CD4-positive, alpha-beta T cell (primary cell): ENCODE results near the gene ZNF605. TPM values are rescaled to one million over a fixed set of nuclear protein-coding genes. Genes with fewer than 3 reads are reported as not detected.
A peak's percentile ranks its signal among the peaks of the same experiment; 100 is the strongest.

Experiments used
- ATAC-seq: fragments of 200-7000 bp; cut with Tn5 transposase; one replicate; pipeline ENCODE4 v1.10.0; 2022; ENCODE audit warnings: mild to moderate bottlenecking; ENCODE audit not compliant: poor library complexity
- CTCF ChIA-PET: fragments of 350-600 bp; sonication (Branson Sonifier 250); formaldehyde crosslinking; loops from one replicate; lab custom pipeline; 2021; ENCODE audit warnings: antibody characterized with exemption, inconsistent platforms; lab: Charles Lee
- POLR2A ChIA-PET: fragments of 350-600 bp; sonication (Branson Sonifier 250); formaldehyde crosslinking; loops from one replicate; lab custom pipeline; 2021; ENCODE audit warnings: antibody characterized with exemption, inconsistent platforms; lab: Charles Lee
- DNase-seq, 14 experiments: peaks; one replicate each; pipeline ENCODE4 v3.0.0-alpha.2; 2013 to 2020; ENCODE audit warnings: mixed read lengths in 2 of 14
- H3K27ac ChIP-seq, 2 donors: one replicate each; pipeline versions ENCODE4 v1.5.1 to v1.7.0; 2013; ENCODE audit warnings: low read length in 2 of 2, low read depth in 1 of 2, mild to moderate bottlenecking in 1 of 2
- H3K27me3 ChIP-seq, 2 experiments: 1 replicate in 1 of 2; 2 replicates in 1 of 2; pipeline versions ENCODE4 v1.6.1 to v1.7.0; 2013; ENCODE audit warnings: low read length in 2 of 2, control low read depth in 1 of 2, mild to moderate bottlenecking in 1 of 2, moderate library complexity in 1 of 2; ENCODE audit not compliant: insufficient read depth in 2 of 2, control insufficient read depth in 1 of 2
- H3K36me3 ChIP-seq: one replicate; pipeline ENCODE4 v1.6.1; 2013; ENCODE audit warnings: low read length, control low read depth; ENCODE audit not compliant: insufficient read depth
- H3K4me1 ChIP-seq: one replicate; pipeline ENCODE4 v1.6.1; 2013; ENCODE audit warnings: low read length, control low read depth; ENCODE audit not compliant: insufficient read depth
- H3K4me3 ChIP-seq: one replicate; pipeline ENCODE4 v1.5.1; 2013; ENCODE audit warnings: mild to moderate bottlenecking, low read length, moderate library complexity
- H3K9me3 ChIP-seq, 2 experiments: 1 replicate in 1 of 2; 2 replicates in 1 of 2; pipeline versions ENCODE4 v1.6.1 to v1.7.0; 2013; ENCODE audit warnings: low read length in 2 of 2, mild to moderate bottlenecking in 2 of 2, control low read depth in 1 of 2, moderate library complexity in 1 of 2; ENCODE audit not compliant: control insufficient read depth in 1 of 2, insufficient read depth in 1 of 2
- H3K27ac Mint-ChIP-seq: one replicate; pipeline ENCODE4 v1.8.0; 2020; ENCODE audit warnings: mixed read lengths
- H3K27me3 Mint-ChIP-seq: one replicate; pipeline ENCODE4 v1.8.0; 2021; ENCODE audit warnings: mixed read lengths
- H3K36me3 Mint-ChIP-seq: one replicate; pipeline ENCODE4 v1.8.0; 2021; ENCODE audit warnings: low read depth, mixed read lengths
- H3K4me1 Mint-ChIP-seq: one replicate; pipeline ENCODE4 v1.8.0; 2021; ENCODE audit warnings: low read depth, mixed read lengths
- H3K4me3 Mint-ChIP-seq: one replicate; pipeline ENCODE4 v1.8.0; 2020; ENCODE audit warnings: mild to moderate bottlenecking, mixed read lengths
- H3K9me3 Mint-ChIP-seq: one replicate; pipeline ENCODE4 v1.8.0; 2020; ENCODE audit warnings: mixed read lengths
- intact Hi-C, 2 experiments: fragments of 100-400 bp; cut with DNase I in 1 of 2; cut with micrococcal nuclease in 1 of 2; formaldehyde crosslinking; loops; one replicate each; pipeline versions ENCODE4 v1.15.1 to v1.9.0; 2023 to 2025; cut with DNase I, micrococcal nuclease
- total RNA-seq, 174 experiments: library from RNA in 2 of 174; stranded (reverse) in 2 of 174; gene quantifications; one replicate each; pipeline ENCODE4 v1.2.3 and lab custom pipeline; 2021 to 2026
- TF ChIP-seq, protein P1 (sequence below): fragments of 200-600 bp; IDR thresholded peaks from one replicate; pipeline ENCODE4 v1.8.0; 2022; ENCODE audit warnings: antibody characterized with exemption, mild to moderate bottlenecking

Gene ZNF605
- total RNA-seq, 2 experiments from 2014 or later: 5.3 to 5.8 TPM

DNA sequence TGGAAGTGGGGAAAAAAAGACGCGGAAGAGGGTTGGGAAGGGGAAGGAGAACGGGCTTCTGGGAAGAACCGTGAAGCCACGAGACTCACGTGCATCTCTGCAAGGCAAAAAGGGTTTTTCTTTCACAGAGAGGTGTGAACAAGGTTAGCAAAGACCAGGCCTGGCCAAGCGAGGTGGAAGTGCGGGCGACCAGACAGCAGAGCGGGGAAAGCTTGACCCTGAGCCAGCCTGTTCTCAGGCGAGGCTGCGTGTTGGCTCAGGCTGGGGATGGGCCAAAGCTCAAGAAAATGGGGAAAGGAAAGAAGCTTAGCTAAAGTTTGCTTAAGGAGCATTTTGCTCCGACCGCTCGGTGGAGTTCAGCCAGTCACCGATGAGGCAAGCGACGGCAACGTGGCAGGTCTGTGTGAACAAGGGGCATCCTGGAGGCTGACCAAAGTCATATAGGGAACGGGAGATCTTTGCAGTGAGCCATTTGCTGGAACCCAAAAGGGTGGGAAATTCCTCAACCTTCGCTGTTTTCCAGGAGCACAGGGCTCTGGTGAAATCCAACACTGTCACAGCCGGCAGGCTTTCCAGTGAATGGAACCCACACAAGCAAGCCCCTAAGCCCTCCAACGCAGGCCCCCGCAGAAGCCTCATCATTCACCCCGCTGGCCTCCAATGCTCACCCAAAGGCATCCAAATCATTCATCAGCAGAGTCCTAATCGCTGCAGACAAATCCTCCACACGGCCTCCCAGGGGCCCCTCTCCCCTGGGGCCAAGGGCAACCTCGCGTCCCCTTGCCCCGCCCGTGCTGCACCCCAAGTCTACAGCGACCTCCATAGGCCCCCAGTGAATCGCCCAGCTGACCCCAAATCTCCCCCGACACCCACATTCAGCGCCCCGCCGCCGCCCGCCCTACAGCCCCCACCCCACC, 754 bp downstream of the ZNF605 start:
- peaks cover 0 to 26% of the 10 kb centered on the region in 2 experiments for H3K9me3 ChIP-seq
- DNase-seq (peak in 2 of 14 experiments; percentile 8 to 9), ATAC-seq (peak; percentile 30)
- no peaks in the 10 kb centered on the region for H3K27me3 ChIP-seq
- H3K4me1 Mint-ChIP-seq: peaks cover 29% of the 10 kb centered on the region
- no peaks in the 10 kb centered on the region for H3K36me3 ChIP-seq
- H3K36me3 Mint-ChIP-seq: peaks cover 32% of the 10 kb centered on the region
- H3K27ac ChIP-seq: peak overlapping the region in 1 of 2 donors; percentile 22
- intact Hi-C loops: loop anchor here (1.0 to 5.0 kb wide), 7 partner anchors 30 to 193 kb away; partner anchors contain the start of genes ANKLE2 (in 1 of the 2), GOLGA3 (in 1 of the 2), ZNF140 (in 1 of the 2) and ZNF26 (in 1 of the 2)
- H3K4me3 Mint-ChIP-seq: peak overlapping the region; percentile 80
- TF ChIP-seq, protein P1, sequence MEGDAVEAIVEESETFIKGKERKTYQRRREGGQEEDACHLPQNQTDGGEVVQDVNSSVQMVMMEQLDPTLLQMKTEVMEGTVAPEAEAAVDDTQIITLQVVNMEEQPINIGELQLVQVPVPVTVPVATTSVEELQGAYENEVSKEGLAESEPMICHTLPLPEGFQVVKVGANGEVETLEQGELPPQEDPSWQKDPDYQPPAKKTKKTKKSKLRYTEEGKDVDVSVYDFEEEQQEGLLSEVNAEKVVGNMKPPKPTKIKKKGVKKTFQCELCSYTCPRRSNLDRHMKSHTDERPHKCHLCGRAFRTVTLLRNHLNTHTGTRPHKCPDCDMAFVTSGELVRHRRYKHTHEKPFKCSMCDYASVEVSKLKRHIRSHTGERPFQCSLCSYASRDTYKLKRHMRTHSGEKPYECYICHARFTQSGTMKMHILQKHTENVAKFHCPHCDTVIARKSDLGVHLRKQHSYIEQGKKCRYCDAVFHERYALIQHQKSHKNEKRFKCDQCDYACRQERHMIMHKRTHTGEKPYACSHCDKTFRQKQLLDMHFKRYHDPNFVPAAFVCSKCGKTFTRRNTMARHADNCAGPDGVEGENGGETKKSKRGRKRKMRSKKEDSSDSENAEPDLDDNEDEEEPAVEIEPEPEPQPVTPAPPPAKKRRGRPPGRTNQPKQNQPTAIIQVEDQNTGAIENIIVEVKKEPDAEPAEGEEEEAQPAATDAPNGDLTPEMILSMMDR: no peak
- no peaks in the 10 kb centered on the region for H3K27me3 Mint-ChIP-seq
- no peaks in the 10 kb centered on the region for H3K9me3 Mint-ChIP-seq
- CTCF ChIA-PET: no interaction called here
- peak overlapping the region; percentile 78 for H3K4me3 ChIP-seq
- peak overlapping the region; percentile 89 for H3K27ac Mint-ChIP-seq
- H3K4me1 ChIP-seq: peaks cover 23% of the 10 kb centered on the region
- POLR2A ChIA-PET: interaction anchor here (0.6 to 2.8 kb wide), 4 partner anchors 31 to 126 kb away, joined by 3 to 19 read pairs (median 4); partner anchors contain the start of genes GOLGA3, ZNF26 and ZNF84

DNA sequence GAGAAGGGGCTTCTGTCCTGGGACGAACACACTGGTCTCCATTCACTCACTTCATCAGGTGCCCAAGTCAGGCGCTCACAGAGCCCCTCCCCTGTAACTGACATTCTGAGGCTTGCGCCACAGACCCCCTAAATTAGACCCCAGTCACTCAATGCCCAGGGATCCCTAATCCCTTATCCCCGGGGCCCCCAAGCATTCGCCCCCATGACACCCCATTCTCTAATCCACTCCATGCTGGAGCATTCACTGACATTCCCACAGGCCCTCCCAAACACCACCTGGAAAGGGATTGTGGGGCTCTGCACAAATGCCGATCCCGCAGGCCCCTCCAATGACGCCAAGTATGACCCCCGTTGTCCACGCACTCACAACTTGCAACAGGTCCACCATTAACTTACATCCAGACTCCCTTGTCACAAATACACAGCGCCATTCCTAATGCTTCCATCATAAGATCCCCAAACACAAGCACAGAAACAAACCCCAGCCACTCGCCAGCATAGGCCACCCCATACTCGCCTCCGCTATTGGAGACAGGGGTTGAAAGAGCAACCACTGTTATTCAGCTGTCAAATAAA, 1.5 kb downstream of the ZNF605 start:
- Mint-ChIP-seq H3K27me3 (no peaks in the 10 kb centered on the region), H3K9me3 (peaks cover 1% of the 10 kb centered on the region)

DNA sequence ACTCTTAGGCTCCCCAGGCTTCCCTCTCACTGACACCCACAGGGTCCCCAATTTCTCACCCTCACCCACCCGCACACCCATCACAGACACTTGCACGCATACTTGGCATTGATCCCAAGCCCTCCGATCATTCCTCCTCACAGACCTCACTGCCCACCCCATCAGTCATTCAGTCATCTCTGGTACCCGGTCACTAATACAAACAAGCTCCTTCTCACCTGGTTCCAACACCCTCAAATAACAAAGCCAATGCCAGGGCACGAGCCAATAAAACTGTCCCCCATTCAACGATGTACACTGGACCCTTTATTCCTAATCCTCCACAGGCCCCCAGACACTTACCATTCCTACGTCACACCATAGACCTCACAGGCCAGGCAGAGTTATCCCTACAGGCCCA, 2.3 kb downstream of the ZNF605 start:
- DNase-seq (no peak), ATAC-seq (no peak)
- Histone ChIP-seq H3K27me3 (no peaks in the 10 kb centered on the region), H3K4me1 (peaks cover 23% of the 10 kb centered on the region), H3K27ac (no peak overlapping the region), H3K4me3 (no peak overlapping the region), H3K9me3 (peaks cover 11 to 42% of the 10 kb centered on the region in 2 experiments), H3K36me3 (peaks cover 5% of the 10 kb centered on the region)
- intact Hi-C loops: loop anchor here in 1 of 2 experiments (2.0 kb wide), 1 partner anchor 41 kb away; no protein-coding TSS in a partner anchor
- Mint-ChIP-seq H3K4me1 (peaks cover 29% of the 10 kb centered on the region), H3K27me3 (no peaks in the 10 kb centered on the region), H3K4me3 (peak overlapping the region; percentile 56), H3K36me3 (peaks cover 32% of the 10 kb centered on the region), H3K27ac (peak overlapping the region; percentile 20), H3K9me3 (peaks cover 5% of the 10 kb centered on the region)
- ChIA-PET CTCF (no interaction called here), POLR2A (no interaction called here)
- TF ChIP-seq, protein P1: no peak

More for the DNA sequence above, 1.5 kb downstream of the ZNF605 start:
- H3K27ac ChIP-seq: no peak overlapping the region
- no peaks in the 10 kb centered on the region for H3K27me3 ChIP-seq
- DNase-seq: peak in 2 of 14 experiments; percentile 3 to 38
- Mint-ChIP-seq H3K27ac (peak overlapping the region; percentile 89), H3K4me3 (peak overlapping the region; percentile 80), H3K36me3 (peaks cover 32% of the 10 kb centered on the region), H3K4me1 (peaks cover 29% of the 10 kb centered on the region)
- intact Hi-C loops: loop anchor here in 1 of 2 experiments (2.0 to 5.0 kb wide), 3 partner anchors 42 to 192 kb away; partner anchors contain the start of genes ANKLE2 and GOLGA3
- H3K4me1 ChIP-seq: peaks cover 23% of the 10 kb centered on the region
- no peak overlapping the region for H3K4me3 ChIP-seq
- CTCF ChIA-PET: no interaction called here
- H3K36me3 ChIP-seq: peaks cover 5% of the 10 kb centered on the region
- ATAC-seq: no peak
- TF ChIP-seq, protein P1: no peak
- POLR2A ChIA-PET: interaction anchor here (2.8 kb wide), 1 partner anchor 32 kb away, joined by 19 read pairs; the partner anchor contains the start of gene ZNF26
- peaks cover 6 to 34% of the 10 kb centered on the region in 2 experiments for H3K9me3 ChIP-seq
